GM12872 (cell line): ENCODE results near the gene ZNF668.

Experiments used
- CTCF ChIP-seq: IDR thresholded peaks from 3 replicates; pipeline ENCODE4 v1.5.1; 2011; ENCODE audit warnings: low read depth, mild to moderate bottlenecking, low read length, moderate library complexity; ENCODE audit not compliant: insufficient read depth

ZNF668 gene

GRCh38 chr16:31064882-31065461 lies 9.1 kb downstream of the ZNF668 start:
- TF ChIP-seq CTCF: no peak

- no peak for TF ChIP-seq CTCF
These were observed 10.0 kb downstream of the ZNF668 start for GRCh38 chr16:31063843-31064611.

- TF ChIP-seq CTCF: no peak
These were observed 10.6 kb downstream of the ZNF668 start for GRCh38 chr16:31063495-31063842.

- TF ChIP-seq CTCF: no peak
These were observed 12.1 kb downstream of the ZNF668 start for GRCh38 chr16:31061813-31062440.

GRCh38 chr16:31061126-31061812 lies 12.8 kb downstream of the ZNF668 start:
- TF ChIP-seq CTCF: no peak

- TF ChIP-seq CTCF: no peak
These were observed 18.4 kb downstream of the ZNF668 start for GRCh38 chr16:31055613-31056012.

- TF ChIP-seq CTCF: no peak
These were observed 21.9 kb downstream of the ZNF668 start for GRCh38 chr16:31052114-31052513.
